ENCODE data around the gene CHAD.

Gene CHAD

GRCh38 chr17:50458270-50458669 is 10.4 kb downstream of the CHAD start:
- DNase-seq (ENCODE audit: low read depth), result no peak

- DNase-seq (ENCODE audit: low read depth), result no peak
Measured at GRCh38 chr17:50457621-50458020, 11.1 kb downstream of the CHAD start.

DNA sequence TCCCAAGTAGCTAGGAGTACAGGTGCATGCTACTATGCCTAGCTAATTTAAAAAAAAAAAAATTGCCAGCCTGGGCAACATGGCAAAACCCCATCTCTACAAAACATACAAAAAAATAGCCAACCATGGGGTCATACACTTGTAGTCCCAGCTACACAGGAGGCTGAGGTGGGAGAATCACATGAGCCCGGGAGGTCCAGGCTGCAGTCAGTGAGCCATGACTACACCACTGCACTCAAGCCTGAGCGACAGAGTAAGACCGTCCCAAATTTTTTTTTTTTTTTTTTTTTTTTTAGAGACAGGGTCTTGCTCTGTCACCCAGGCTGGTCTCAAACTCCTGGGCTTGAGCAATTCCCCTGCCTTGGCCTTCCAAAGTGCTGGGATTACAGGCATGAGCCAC is 14.8 kb downstream of the CHAD start:
- no peak for DNase-seq (ENCODE audit: low read depth)

DNA sequence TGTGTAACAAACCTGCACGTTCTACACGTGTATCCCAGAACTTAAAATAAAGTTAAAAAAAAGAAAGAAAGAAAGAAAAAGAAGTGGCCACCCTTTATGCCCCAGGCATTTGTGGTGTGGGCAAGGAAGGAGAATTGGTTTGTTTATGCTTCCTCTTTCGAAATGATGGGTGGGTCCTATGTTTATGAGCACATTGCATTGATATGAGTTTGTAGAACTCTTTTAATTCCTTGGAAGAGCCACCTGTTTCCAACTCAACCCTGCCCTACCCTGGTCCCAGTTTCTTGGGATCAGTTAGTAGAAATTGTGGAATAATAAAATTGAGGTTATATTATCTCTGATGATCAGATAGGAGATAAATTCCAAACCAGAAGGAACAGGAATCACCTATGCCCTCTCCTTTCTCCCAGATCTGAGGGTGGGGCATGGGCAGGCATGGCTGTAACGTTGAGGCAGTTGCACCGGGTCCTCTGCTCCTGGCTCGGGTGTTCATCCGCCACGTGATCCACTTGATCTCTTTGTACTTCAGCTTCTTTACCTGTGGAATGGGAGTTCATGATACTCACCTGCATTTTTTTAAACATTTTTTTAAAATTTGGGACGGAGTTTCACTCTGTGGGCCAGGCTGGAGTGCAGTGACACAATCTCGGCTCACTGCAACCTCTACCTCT is 15.9 kb downstream of the CHAD start:
- DNase-seq (ENCODE audit: low read depth), result no peak

DNA sequence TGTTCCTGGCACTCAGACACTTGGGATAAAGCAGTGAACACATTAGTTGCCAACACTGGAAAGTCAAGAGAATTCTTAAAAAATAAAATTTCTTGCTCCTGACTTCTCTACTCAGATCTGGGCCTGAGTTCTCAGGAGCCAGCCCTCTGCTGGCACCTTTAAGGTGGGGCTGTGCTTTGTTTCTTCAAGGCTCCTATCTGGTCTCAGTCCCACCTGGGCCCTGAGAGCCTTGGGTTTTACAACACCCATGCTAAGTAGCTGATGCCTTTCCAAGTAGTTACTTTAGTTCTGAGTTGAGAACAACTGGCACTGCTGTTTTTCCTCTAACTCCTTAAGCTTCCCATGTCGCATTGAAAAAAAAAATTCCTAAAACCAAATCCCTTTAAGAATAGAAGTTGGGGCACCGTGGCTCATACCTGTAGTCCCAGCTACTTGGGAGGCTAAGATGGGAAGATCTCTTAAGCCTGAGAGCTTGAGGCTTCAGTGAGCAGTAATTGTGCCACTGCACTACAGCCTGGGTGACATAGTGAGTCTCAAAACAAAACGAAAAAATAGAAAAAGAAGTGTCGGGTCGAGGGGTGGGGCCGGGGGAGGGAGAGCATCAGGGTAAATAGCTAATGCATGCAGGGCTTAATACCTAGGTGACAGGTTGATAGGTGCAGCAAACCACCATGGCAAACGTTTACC is 16.6 kb downstream of the CHAD start:
- DNase-seq (ENCODE audit: low read depth), result no peak

- no peak for DNase-seq (ENCODE audit: low read depth)
Measured at GRCh38 chr17:50448643-50449042, 20.0 kb downstream of the CHAD start.

GRCh38 chr17:50447870-50448595 is 20.6 kb downstream of the CHAD start:
- DNase-seq (ENCODE audit: low read depth), result no peak

GRCh38 chr17:50445730-50446325 is 22.9 kb downstream of the CHAD start:
- no peak for DNase-seq (ENCODE audit: low read depth)

- no peak for DNase-seq (ENCODE audit: low read depth)
Measured at GRCh38 chr17:50444841-50445715, 23.6 kb downstream of the CHAD start.

GRCh38 chr17:50443505-50443974 is 25.1 kb downstream of the CHAD start:
- DNase-seq (ENCODE audit: low read depth), result no peak

DNA sequence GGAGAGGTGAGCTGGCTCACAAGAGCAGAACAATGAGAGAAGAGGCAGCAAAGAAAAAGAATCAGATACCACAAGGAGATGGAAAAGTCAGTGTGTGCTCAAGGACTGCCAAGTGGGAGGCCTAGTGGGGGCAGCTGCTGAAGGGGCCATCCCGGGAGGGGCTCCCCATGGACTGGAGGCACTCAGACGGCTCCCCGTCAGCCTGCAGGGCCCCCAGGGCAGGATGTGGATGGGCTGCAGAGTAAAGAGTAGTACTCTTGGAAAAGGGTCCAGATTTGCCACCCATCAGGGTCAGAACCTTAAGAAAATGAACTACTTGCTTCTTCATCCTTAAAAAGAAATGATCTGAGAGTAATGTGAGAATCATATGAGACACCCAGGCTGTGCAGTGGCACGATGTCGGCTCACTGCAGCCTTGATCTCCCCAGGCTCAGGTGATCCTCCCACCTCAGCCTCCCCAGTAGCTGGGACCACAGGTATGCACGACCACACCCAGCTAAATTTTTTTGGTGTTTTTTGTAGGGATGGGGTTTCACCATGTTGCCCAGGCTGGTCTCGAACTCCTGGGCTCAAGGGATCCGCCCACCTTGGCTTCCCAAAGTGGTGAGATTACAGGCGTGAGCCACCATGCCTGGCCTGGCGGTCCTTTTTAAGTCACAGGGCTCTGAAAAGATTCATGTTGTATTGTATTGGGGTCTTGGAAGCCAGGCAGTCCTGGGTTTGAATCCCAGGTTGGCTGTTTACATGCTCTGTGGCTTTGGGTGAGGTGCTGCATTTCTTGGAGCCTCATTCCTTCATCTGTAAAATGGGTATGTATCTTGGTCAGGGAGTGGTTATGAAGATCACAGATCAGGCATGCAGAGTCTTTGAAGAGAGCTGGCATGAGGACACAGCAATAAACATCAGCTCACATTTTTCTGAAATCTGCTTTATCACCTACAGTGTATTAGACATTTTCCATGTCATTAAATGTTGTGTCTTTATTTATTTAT is 27.5 kb downstream of the CHAD start:
- DNase-seq (ENCODE audit: low read depth), result no peak

DNA sequence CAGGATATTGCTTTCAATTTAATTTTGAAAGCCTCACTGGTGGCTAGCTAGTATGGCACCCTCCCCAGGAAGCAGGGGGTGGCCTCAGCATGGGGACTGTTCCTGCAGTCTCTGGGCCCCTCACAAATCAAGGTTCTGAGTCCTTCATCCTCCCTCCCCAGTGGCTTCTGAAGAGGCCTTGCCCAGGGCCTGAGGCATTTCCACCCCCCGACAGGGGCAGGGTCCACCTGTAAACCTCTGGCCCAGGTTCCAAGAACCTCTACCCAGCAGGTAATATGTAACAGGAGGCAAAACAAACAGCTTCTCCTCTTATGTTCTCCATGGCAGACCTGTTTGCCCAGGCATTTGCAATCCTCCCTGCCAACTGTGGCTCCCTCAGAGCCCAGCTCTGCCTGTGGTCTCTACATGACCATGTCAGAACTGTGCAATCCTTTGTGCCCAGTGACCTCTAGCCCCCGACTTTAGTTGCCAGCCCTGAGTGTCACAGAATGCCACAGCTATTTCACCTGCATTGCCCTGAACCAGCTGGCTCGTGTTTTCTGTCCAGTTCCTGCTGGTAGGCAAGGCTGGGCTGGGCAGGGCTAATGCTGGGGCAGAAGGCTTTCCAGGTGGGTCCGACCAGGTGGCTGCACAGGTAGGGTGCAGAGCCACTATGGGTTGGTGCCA is 28.4 kb downstream of the CHAD start:
- no peak for DNase-seq (ENCODE audit: low read depth)

DNA sequence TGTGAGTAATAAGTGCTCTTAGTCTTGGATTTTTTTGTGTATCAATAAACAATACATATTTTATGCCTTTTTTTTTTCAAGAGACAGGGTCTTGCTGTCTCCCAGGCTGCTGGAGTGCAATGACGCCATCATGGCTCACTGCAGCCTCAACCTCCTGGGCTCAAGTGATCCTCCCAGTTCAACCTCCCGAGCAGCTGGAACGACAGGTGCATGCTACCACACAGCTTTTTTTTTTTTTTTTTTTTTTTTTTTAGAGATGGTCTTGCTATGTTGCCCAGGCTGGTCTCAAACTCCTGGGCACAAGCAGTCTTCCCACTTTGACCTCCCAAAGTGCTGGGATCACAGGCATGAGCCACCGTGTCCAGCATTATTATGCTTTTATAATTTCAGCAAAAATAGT is 29.7 kb downstream of the CHAD start:
- no peak for DNase-seq (ENCODE audit: low read depth)

DNA sequence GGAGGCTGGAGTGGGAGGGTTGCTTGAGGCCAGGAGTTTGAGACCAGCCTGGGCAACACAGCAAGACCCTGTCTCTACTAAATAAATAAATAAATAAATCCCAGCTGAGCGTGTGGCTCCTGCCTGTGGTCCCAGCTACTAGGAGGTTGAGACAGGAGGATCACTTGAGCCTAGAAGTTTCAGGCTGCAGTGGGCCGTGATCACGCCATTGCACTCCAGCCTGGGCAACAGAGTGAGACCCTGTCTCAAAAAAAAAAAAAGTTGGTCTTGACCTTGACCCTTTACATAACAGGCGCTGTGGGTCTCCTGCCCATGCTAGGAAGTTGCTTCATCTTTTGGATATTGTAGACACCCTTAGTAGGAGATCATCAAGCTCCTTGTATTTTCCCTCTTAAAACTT is 31.3 kb downstream of the CHAD start:
- DNase-seq (ENCODE audit: low read depth), result no peak

DNA sequence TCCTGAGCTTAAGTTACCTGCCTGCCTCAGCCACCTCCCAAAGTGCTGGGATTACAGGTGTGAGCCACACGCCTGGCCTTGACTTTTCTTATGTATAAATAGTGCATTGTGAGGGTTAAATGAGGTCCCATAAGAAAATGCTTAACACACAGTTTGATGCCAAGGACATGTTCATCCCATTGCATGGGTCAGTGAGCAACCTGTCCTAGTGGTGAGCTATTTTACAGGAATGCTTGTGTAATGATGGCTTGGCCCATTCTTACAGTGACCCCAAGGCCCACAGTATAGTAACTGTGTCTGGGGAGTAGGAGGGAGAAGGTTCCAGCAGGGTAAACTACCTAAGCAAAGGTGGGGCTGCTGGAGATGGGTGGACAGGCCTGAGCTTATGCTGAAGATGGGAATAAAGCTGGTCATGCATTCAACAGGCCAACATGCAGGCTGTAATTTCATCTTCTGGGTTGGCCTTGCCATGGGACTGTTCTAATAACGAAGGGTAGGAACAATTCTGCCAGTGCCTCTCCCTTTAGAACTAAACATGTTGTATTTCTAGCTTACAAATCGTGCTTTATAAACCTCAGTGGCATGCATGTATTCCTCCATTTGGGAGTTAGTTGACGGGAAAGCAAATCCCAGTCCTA is 36.4 kb downstream of the CHAD start:
- DNase-seq (ENCODE audit: low read depth), result no peak

- DNase-seq (ENCODE audit: low read depth), result no peak
Measured at GRCh38 chr17:50430821-50431618, 37.7 kb downstream of the CHAD start.

- no peak for DNase-seq (ENCODE audit: low read depth)
Measured at GRCh38 chr17:50429793-50430192, 38.9 kb downstream of the CHAD start.

- no peak for DNase-seq (ENCODE audit: low read depth)
Measured at GRCh38 chr17:50428831-50429424, 39.8 kb downstream of the CHAD start.

All from activated T-helper 9 cell treated with anti-CD3 and anti-CD28 coated beads, Interleukin-2, amount 50 U/mL, for 16 hours (primary cell).